HEK293 (cell line): ENCODE data around the gene PLEKHG4B.

Experiments
- RBAK ChIP-seq: fragments of 450-650 bp; formaldehyde crosslinking; IDR thresholded peaks from 2 replicates; pipeline ENCODE4 v1.5.1; 2016; ENCODE audit warnings: missing biosample characterization, missing genetic modification characterization
- ZBTB7A ChIP-seq: fragments of 450-650 bp; formaldehyde crosslinking; IDR thresholded peaks from 2 replicates; pipeline ENCODE4 v1.5.1; 2016; ENCODE audit warnings: low read depth, missing biosample characterization, missing genetic modification characterization
- ZNF140 ChIP-seq: fragments of 450-650 bp; formaldehyde crosslinking; IDR thresholded peaks from 2 replicates; pipeline ENCODE4 v1.5.1; 2016; ENCODE audit warnings: missing biosample characterization, missing genetic modification characterization
- ZNF23 ChIP-seq: fragments of 450-650 bp; formaldehyde crosslinking; IDR thresholded peaks from 2 replicates; pipeline ENCODE4 v1.5.1; 2016; ENCODE audit warnings: missing biosample characterization, missing genetic modification characterization, borderline replicate concordance
- ZNF335 ChIP-seq: fragments of 450-650 bp; formaldehyde crosslinking; conservative IDR thresholded peaks from 2 replicates; pipeline ENCODE4 v1.5.1; 2016; ENCODE audit warnings: missing biosample characterization, missing genetic modification characterization
- ZNF629 ChIP-seq: fragments of 450-650 bp; formaldehyde crosslinking; IDR thresholded peaks from 2 replicates; pipeline ENCODE4 v1.5.1; 2017; ENCODE audit warnings: missing biosample characterization, missing genetic modification characterization
- ZNF768 ChIP-seq: fragments of 450-650 bp; formaldehyde crosslinking; IDR thresholded peaks from 2 replicates; pipeline ENCODE4 v1.5.1; 2018; ENCODE audit warnings: missing biosample characterization, mild to moderate bottlenecking, missing genetic modification characterization
- ZNF777 ChIP-seq: fragments of 450-650 bp; formaldehyde crosslinking; IDR thresholded peaks from 2 replicates; pipeline ENCODE4 v1.5.1; 2017; ENCODE audit warnings: missing biosample characterization, missing genetic modification characterization, borderline replicate concordance
- ZNF837 ChIP-seq: fragments of 450-650 bp; formaldehyde crosslinking; IDR thresholded peaks from 2 replicates; pipeline ENCODE4 v1.5.1; 2016; ENCODE audit warnings: missing biosample characterization, missing genetic modification characterization
- TF ChIP-seq, protein P1 (sequence below): fragments of 450-650 bp; formaldehyde crosslinking; IDR thresholded peaks from 2 replicates; pipeline ENCODE4 v1.5.1; 2016; ENCODE audit warnings: missing biosample characterization, missing genetic modification characterization
- TF ChIP-seq, protein P2 (sequence below): fragments of 450-650 bp; formaldehyde crosslinking; IDR thresholded peaks from 2 replicates; pipeline ENCODE4 v1.5.1; 2016; ENCODE audit warnings: missing biosample characterization, missing genetic modification characterization

DNA sequence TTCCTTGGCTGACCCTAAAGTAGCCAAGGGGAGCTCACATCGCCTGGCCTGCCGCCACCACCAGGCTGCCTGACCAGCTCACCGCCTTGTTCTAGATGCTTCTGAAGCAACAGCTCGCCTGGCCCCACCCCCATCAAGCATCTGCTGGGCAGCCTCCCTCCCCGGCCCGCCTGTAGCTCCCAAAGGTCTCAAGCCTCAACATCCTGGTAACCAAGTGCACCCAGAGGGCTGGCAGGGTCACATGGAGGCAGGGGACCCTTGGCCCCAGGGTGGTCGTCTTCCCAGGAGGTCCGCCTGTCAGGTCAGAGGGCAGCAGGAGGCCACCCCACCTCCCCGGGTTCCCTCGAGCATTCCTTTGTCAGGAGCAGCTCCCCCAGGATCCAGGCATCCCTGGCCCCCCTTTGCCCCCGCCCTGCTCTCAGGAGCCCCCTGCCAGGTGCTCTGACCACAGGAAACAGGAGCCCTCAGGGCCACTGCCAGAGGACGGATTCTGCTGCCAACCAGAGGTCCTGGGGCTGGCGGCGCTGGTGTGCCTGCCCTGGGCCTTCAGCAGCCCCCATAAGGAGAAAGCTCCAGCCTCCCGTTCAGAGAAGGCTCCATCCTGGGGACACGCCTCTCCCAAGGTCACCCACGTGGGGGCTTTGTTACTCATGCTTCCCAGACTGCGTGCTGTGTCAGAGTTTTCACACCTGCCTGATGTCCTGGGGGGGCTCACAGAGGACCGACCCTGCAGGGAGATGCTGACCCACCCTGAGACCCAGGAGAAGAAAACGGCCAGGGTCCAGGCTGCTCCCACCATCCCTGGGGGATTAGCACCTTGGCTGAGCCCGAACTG, 95.9 kb downstream of the PLEKHG4B start:
- no peak for TF ChIP-seq ZNF837
- TF ChIP-seq ZNF777 (tag by site-specific recombination) = no peak
- TF ChIP-seq ZNF23 (tag by site-specific recombination) = no peak
- TF ChIP-seq ZNF140 (tag by site-specific recombination) = no peak
- TF ChIP-seq, protein P1, sequence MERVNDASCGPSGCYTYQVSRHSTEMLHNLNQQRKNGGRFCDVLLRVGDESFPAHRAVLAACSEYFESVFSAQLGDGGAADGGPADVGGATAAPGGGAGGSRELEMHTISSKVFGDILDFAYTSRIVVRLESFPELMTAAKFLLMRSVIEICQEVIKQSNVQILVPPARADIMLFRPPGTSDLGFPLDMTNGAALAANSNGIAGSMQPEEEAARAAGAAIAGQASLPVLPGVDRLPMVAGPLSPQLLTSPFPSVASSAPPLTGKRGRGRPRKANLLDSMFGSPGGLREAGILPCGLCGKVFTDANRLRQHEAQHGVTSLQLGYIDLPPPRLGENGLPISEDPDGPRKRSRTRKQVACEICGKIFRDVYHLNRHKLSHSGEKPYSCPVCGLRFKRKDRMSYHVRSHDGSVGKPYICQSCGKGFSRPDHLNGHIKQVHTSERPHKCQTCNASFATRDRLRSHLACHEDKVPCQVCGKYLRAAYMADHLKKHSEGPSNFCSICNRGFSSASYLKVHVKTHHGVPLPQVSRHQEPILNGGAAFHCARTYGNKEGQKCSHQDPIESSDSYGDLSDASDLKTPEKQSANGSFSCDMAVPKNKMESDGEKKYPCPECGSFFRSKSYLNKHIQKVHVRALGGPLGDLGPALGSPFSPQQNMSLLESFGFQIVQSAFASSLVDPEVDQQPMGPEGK (tag by site-specific recombination) = no peak
- TF ChIP-seq ZNF629 (tag by site-specific recombination) = no peak
- TF ChIP-seq, protein P2, sequence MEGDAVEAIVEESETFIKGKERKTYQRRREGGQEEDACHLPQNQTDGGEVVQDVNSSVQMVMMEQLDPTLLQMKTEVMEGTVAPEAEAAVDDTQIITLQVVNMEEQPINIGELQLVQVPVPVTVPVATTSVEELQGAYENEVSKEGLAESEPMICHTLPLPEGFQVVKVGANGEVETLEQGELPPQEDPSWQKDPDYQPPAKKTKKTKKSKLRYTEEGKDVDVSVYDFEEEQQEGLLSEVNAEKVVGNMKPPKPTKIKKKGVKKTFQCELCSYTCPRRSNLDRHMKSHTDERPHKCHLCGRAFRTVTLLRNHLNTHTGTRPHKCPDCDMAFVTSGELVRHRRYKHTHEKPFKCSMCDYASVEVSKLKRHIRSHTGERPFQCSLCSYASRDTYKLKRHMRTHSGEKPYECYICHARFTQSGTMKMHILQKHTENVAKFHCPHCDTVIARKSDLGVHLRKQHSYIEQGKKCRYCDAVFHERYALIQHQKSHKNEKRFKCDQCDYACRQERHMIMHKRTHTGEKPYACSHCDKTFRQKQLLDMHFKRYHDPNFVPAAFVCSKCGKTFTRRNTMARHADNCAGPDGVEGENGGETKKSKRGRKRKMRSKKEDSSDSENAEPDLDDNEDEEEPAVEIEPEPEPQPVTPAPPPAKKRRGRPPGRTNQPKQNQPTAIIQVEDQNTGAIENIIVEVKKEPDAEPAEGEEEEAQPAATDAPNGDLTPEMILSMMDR (tag by site-specific recombination) = no peak
- TF ChIP-seq ZBTB7A = no peak
- no peak for TF ChIP-seq ZNF335 (tag by site-specific recombination)
- TF ChIP-seq RBAK (tag by site-specific recombination) = no peak
- no peak for TF ChIP-seq ZNF768
